Heart right ventricle (tissue), 16 donors: ENCODE results near the gene KRT84. TPM values are rescaled to one million over a fixed set of nuclear protein-coding genes. Genes with fewer than 3 reads are reported as not detected.

ENCODE experiments used
- ATAC-seq, 8 donors: fragments of 200-7000 bp; cut with Tn5 transposase; one replicate each; pipeline ENCODE4 v1.9.1; 2020; ENCODE audit warnings: mild to moderate bottlenecking in 8 of 8, moderate library complexity in 8 of 8, moderate number of reproducible peaks in 1 of 8
- DNase-seq, 2 donors: peaks; one replicate each; pipeline ENCODE4 v3.0.0-alpha.2; 2020
- H3K27ac ChIP-seq, 10 donors: fragments of 200-600 bp; sonication (generic) in 2 of 10; one replicate each; pipeline versions ENCODE4 v1.5.0 to v1.8.0; 2020 to 2022; ENCODE audit warnings: mild to moderate bottlenecking in 3 of 10
- H3K27me3 ChIP-seq, 7 donors: fragments of 200-600 bp; one replicate each; pipeline ENCODE4 v1.8.0; 2021 to 2022; ENCODE audit warnings: mild to moderate bottlenecking in 2 of 7
- H3K36me3 ChIP-seq, 9 donors: fragments of 200-600 bp; sonication (generic) in 1 of 9; one replicate each; pipeline versions ENCODE4 v1.5.0 to v1.8.0; 2020 to 2022; ENCODE audit warnings: mild to moderate bottlenecking in 2 of 9
- H3K4me1 ChIP-seq, 9 donors: fragments of 200-600 bp; sonication (generic) in 1 of 9; one replicate each; pipeline versions ENCODE4 v1.5.0 to v1.8.0; 2020 to 2022; ENCODE audit warnings: mild to moderate bottlenecking in 4 of 9
- H3K4me3 ChIP-seq, 10 donors: fragments of 200-600 bp; sonication (generic) in 2 of 10; one replicate each; pipeline versions ENCODE4 v1.5.0 to v1.8.0; 2020 to 2022; ENCODE audit warnings: mild to moderate bottlenecking in 7 of 10, moderate library complexity in 2 of 10
- H3K9me3 ChIP-seq, 11 donors: fragments of 200-600 bp in 10 of 11; sonication (generic) in 2 of 11; one replicate each; pipeline versions ENCODE4 v1.5.0 to v1.8.0; 2013 to 2022; ENCODE audit warnings: mild to moderate bottlenecking in 2 of 11, control low read depth in 1 of 11, moderate library complexity in 1 of 11
- WGBS, 2 donors: extraction: QIAGEN DNeasy Blood & Tissue Kit; methylation state at CpG; one replicate each; pipeline ENCODE4 v1.1.7; 2013; ENCODE audit warnings: inconsistent platforms in 1 of 2; 5-methylcytosine and 5-hydroxymethylcytosine counted together
- intact Hi-C, 10 donors: fragments of 100-400 bp; cut with DNase I; formaldehyde crosslinking; loops; one replicate each; pipeline versions ENCODE4 v1.11.1 to v1.14.2; 2022
- polyA plus RNA-seq, 2 donors: library from polyadenylated mRNA; stranded (reverse); fragments of 200-250 nt; gene quantifications; one replicate each; pipeline ENCODE4 v1.2.3, GENCODE V29; 2013
- total RNA-seq, 10 donors: library from RNA; stranded (reverse); fragmentation: NEBNext Ultra II Directional in 3 of 10; extraction: Animal tissue kit (Norgen Biotek cat#: 25700) in 3 of 10; gene quantifications; one replicate each; pipeline versions ENCODE4 v1.2.1 to v1.2.4, GENCODE V29; 2021 to 2023
- TF ChIP-seq, protein P1 (sequence below), 9 donors: fragments of 200-600 bp; sonication (generic) in 2 of 9; IDR thresholded peaks; one replicate each; pipeline versions ENCODE4 v1.5.0 to v1.8.0; 2021 to 2022; ENCODE audit warnings: antibody characterized with exemption in 9 of 9, mild to moderate bottlenecking in 5 of 9, moderate library complexity in 1 of 9
- donor health status: Arrhythmogenic right ventricular cardiomyopathy.
- donor health status: ischemic (EF 13 %, LVEDD 7.1; RV severe dilation, severe dysfunction).
- donor health status: healthy with polysubstance abuse.
- donor health status: DM: no; HTN: yes; CAD: no.
- donor health status: DM: no; HTN: no; CAD: no.
- donor health status: ischemic (EF 25% LVEDD 6.9; RV normal size, moderate dysfunction).
- donor health status: ischemic (EF 25% LVEDD 5.7; RV mildly dilated, moderate dysfunction).
- donor health status: healthy.
- donor health status: DM: yes; HTN: yes; CAD: no.
- donor health status: Ischemic cardiomyopathy.
- donor health status: ischemic (EF 35%, LVEDD 5.7; RV mildly dilated, moderate dysfunction).
- donor health status: nonischemic (EF 11% LVEDD 7.7; RV severe dilation, severe dysfunction).
- donor health status: DM: yes; HTN: yes; CAD: no.
- donor health status: PGD.
- donor health status: ischemic (EF 29% LVEDD 5.4; RV normal size, mild dysfunction).
- donor health status: nonischemic (EF 23%, LVEDD 6.1; RV moderate dilation, normal function).

Gene KRT84
- total and polyA plus RNA-seq, 12 donors: not detected

DNA sequence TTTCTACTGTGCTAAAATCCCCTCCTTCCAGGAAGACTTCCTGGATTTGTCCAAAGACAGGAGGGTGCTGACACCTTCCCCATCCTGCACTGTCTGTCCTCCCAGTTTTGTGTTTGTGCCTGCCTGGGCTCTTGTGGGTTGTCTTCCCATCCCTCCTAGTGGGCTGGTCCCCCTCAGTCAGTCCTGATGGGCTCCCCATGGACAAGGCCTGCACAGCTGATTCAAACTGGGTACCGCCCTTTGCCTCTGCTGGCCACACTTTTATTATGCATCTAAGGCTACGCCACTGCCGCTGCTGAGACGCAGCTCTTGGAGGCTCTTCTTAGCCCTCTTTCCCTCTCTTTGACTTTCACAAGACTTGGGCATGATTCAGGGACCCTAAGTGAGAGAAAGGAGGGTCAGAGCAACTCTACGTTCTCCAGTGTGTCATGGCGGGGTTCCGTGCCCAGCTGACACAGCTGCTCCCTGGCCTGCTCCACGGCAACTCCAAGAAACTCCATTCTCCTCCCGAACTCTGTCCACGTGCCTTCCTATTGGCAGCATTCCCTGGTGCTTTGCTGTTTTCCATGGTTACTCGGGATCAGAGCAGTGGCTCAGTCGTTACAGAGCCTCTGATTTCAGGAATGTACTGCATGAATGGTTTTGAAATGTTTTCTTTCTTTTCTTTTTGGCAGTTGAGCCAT, 14.4 kb downstream of the KRT84 start:
- TF ChIP-seq, protein P1, sequence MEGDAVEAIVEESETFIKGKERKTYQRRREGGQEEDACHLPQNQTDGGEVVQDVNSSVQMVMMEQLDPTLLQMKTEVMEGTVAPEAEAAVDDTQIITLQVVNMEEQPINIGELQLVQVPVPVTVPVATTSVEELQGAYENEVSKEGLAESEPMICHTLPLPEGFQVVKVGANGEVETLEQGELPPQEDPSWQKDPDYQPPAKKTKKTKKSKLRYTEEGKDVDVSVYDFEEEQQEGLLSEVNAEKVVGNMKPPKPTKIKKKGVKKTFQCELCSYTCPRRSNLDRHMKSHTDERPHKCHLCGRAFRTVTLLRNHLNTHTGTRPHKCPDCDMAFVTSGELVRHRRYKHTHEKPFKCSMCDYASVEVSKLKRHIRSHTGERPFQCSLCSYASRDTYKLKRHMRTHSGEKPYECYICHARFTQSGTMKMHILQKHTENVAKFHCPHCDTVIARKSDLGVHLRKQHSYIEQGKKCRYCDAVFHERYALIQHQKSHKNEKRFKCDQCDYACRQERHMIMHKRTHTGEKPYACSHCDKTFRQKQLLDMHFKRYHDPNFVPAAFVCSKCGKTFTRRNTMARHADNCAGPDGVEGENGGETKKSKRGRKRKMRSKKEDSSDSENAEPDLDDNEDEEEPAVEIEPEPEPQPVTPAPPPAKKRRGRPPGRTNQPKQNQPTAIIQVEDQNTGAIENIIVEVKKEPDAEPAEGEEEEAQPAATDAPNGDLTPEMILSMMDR (IDR thresholded peaks at IDR 0.05): no peak
- Histone ChIP-seq H3K27ac (peak overlapping the region in 3 of 10 donors; percentile 12 to 28 (median 13)), H3K36me3 (no peaks in the 10 kb centered on the region), H3K9me3 (peaks cover 0 to 7% (median 0%) of the 10 kb centered on the region in 11 donors), H3K4me3 (no peak overlapping the region), H3K4me1 (no peaks in the 10 kb centered on the region), H3K27me3 (peaks cover 0 to 33% (median 10%) of the 10 kb centered on the region in 7 donors)
- WGBS, 2 donors: 61 to 67% methylated on average over 12 of the region's 12 CpGs
- peak in 1 of 2 donors; percentile 56 for DNase-seq
- peak in 7 of 8 donors; percentile 55 to 85 (median 75) for ATAC-seq
- intact Hi-C loops: loop anchor here in 9 of 10 donors (5.0 to 10.0 kb wide), 11 partner anchors 134 to 614 kb away; no protein-coding TSS in a partner anchor

- peaks cover 0 to 35% (median 13%) of the 10 kb centered on the region in 7 donors for H3K27me3 ChIP-seq
Measured at GRCh38 chr12:52369809-52370208, 15.6 kb downstream of the KRT84 start.

DNA sequence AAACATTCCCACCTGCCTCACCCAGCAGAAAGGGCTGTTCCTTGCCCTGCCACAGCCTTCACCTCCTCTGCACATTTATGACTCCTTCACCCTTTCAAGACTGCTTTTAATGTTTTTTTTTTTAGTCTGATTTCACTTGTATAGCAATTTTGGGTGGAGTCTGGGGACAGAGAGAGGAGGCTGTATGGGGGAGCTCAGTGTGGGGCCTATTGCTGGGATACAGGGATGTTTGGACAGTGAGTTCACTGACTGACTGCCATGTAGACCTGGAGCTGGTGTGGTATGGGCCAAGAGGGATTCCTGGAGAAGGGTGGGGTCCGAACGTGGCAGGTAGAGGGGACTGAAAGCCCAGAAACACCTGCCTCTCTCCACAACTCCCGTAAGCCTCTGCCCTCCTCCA, 16.2 kb downstream of the KRT84 start:
- TF ChIP-seq, protein P1 (IDR thresholded peaks at IDR 0.05): no peak
- no peaks in the 10 kb centered on the region for H3K4me1 ChIP-seq
- DNase-seq: no peak
- no peak for ATAC-seq
- H3K36me3 ChIP-seq: no peaks in the 10 kb centered on the region
- H3K27me3 ChIP-seq: peaks cover 0 to 37% (median 13%) of the 10 kb centered on the region in 7 donors
- WGBS, 2 donors: 69 to 82% methylated on average over 3 of the region's 3 CpGs
- no peak overlapping the region for H3K4me3 ChIP-seq
- intact Hi-C loops: loop anchor here in 2 of 10 donors (2.0 to 10.0 kb wide), 2 partner anchors 146 to 504 kb away; no protein-coding TSS in a partner anchor
- H3K27ac ChIP-seq: no peak overlapping the region
- H3K9me3 ChIP-seq: peaks cover 0 to 6% (median 0%) of the 10 kb centered on the region in 11 donors

More at GRCh38 chr12:52369809-52370208, 15.6 kb downstream of the KRT84 start:
- H3K4me3 ChIP-seq: no peak overlapping the region
- H3K36me3 ChIP-seq: no peaks in the 10 kb centered on the region
- DNase-seq (no peak), ATAC-seq (no peak)
- intact Hi-C loops: loop anchor here in 9 of 10 donors (2.0 to 10.0 kb wide), 13 partner anchors 135 to 615 kb away; no protein-coding TSS in a partner anchor
- H3K4me1 ChIP-seq: no peaks in the 10 kb centered on the region
- TF ChIP-seq, protein P1 (IDR thresholded peaks at IDR 0.05): no peak
- H3K27ac ChIP-seq: no peak overlapping the region
- 66 to 72% methylated on average over 6 of the region's 6 CpGs for WGBS, 2 donors
- H3K9me3 ChIP-seq: peaks cover 0 to 7% (median 0%) of the 10 kb centered on the region in 11 donors

- Histone ChIP-seq H3K9me3 (no peaks in the 10 kb centered on the region), H3K36me3 (no peaks in the 10 kb centered on the region), H3K27ac (no peak overlapping the region), H3K4me1 (no peaks in the 10 kb centered on the region), H3K27me3 (peaks cover 0 to 37% (median 13%) of the 10 kb centered on the region in 7 donors), H3K4me3 (no peak overlapping the region)
- no peak for DNase-seq
- 68% methylated on average over 3 of the region's 3 CpGs for WGBS, 2 donors
- ATAC-seq: no peak
- TF ChIP-seq, protein P1 (IDR thresholded peaks at IDR 0.05): no peak
- intact Hi-C loops: loop anchor here in 2 of 10 donors (2.0 to 10.0 kb wide), 2 partner anchors 146 to 504 kb away; no protein-coding TSS in a partner anchor
Measured at GRCh38 chr12:52368508-52368907, 16.9 kb downstream of the KRT84 start.
